Measurements from ENCODE around the gene MAP4.
"Not testable (repeated sequence)": the region's sequence is repeated elsewhere in the genome, so short reads cannot be mapped to it uniquely, and the experiment has no call there.

The MAP4 gene

GRCh38 chr3:47895241-47895640 lies 121.0 kb downstream of the MAP4 start:
- DNase-seq (ENCODE audit: low spot score) = no peak

- no peak for DNase-seq (ENCODE audit: low spot score)
Observed at GRCh38 chr3:47892286-47893040, 123.8 kb downstream of the MAP4 start.

- no peak for DNase-seq (ENCODE audit: low spot score)
Observed at GRCh38 chr3:47891613-47892005, 124.6 kb downstream of the MAP4 start.

GRCh38 chr3:47890828-47891612 lies 125.2 kb downstream of the MAP4 start:
- DNase-seq (ENCODE audit: low spot score) = no peak

- DNase-seq (ENCODE audit: low spot score) = no peak
Observed at GRCh38 chr3:47890126-47890827, 125.9 kb downstream of the MAP4 start.

GRCh38 chr3:47888986-47889757 lies 127.0 kb downstream of the MAP4 start:
- no peak for DNase-seq (ENCODE audit: low spot score)

- DNase-seq (ENCODE audit: low spot score) = not testable (repeated sequence)
Observed at GRCh38 chr3:47887991-47888390, 128.2 kb downstream of the MAP4 start.

- DNase-seq (ENCODE audit: low spot score) = no peak
Observed at GRCh38 chr3:47885168-47885567, 131.0 kb downstream of the MAP4 start.

GRCh38 chr3:47884603-47885002 lies 131.6 kb downstream of the MAP4 start:
- no peak for DNase-seq (ENCODE audit: low spot score)

- DNase-seq (ENCODE audit: low spot score) = no peak
Observed at GRCh38 chr3:47882338-47882737, 133.9 kb downstream of the MAP4 start.

- no peak for DNase-seq (ENCODE audit: low spot score)
Observed at GRCh38 chr3:47877719-47878118, 138.5 kb downstream of the MAP4 start.

GRCh38 chr3:47877290-47877689 lies 138.9 kb downstream of the MAP4 start:
- DNase-seq (ENCODE audit: low spot score) = no peak

GRCh38 chr3:47874913-47875312 lies 141.3 kb downstream of the MAP4 start:
- DNase-seq (ENCODE audit: low spot score) = no peak

GRCh38 chr3:47874438-47874837 lies 141.8 kb downstream of the MAP4 start:
- DNase-seq (ENCODE audit: low spot score) = no peak

- no peak for DNase-seq (ENCODE audit: low spot score)
Observed at GRCh38 chr3:47872916-47873315, 143.3 kb downstream of the MAP4 start.

GRCh38 chr3:47871389-47871788 lies 144.8 kb downstream of the MAP4 start:
- DNase-seq (ENCODE audit: low spot score) = no peak

- no peak for DNase-seq (ENCODE audit: low spot score)
Observed at GRCh38 chr3:47870702-47871260, 145.4 kb downstream of the MAP4 start.

GRCh38 chr3:47870156-47870555 lies 146.1 kb downstream of the MAP4 start:
- no peak for DNase-seq (ENCODE audit: low spot score)

- no peak for DNase-seq (ENCODE audit: low spot score)
Observed at GRCh38 chr3:47868306-47868705, 147.9 kb downstream of the MAP4 start.

GRCh38 chr3:47867451-47868044 lies 148.7 kb downstream of the MAP4 start:
- DNase-seq (ENCODE audit: low spot score) = no peak

GRCh38 chr3:47865192-47865591 lies 151.0 kb downstream of the MAP4 start:
- DNase-seq (ENCODE audit: low spot score) = no peak

All from HuH-7.5 (cell line).